Stimulated activated CD4-positive, alpha-beta T cell treated with anti-CD3 and anti-CD28 coated beads, Interleukin-2, amount 100 ng/mL, for 24 hours (primary cell): Measurements from ENCODE around the gene PASK.
"Not testable (repeated sequence)": the region's sequence is repeated elsewhere in the genome, so short reads cannot be mapped to it uniquely, and the experiment has no call there.

Experiments
- DNase-seq, 2 donors: peaks; one replicate each; pipeline ENCODE4 v3.0.0-alpha.2; 2020

The PASK gene

DNA sequence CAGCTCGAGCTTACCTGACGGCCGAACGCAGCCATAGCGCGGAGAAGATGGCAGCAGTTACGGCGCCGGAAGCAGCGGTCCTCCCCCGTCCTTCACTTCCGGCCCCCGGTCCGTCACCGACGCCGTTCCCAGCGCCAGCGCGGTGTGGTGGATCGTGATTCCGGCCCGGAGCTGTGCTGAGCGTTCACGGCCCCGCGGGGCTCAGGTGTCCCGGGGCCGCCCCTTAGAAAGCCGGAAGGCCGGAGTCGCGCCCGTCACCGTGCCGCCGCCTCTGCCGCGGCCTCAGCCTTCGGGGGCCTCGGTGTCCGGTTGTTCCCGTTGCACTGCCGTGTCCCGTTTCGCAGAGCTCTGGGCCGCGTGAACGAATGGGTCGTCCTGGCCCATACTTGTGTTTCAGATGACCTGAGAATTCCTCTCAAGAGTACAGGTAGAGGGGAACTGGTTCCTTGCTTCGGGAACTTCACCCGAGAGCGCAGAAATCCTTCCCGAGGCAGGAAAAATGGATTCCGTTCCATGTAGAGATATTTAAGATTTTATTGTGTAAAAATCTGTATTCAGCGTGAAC, 47.0 kb downstream of the PASK start, which contains the start of gene MTERF4:
Gene MTERF4 (minus strand): TSS at position 49 of the 565 bp plus-strand sequence. CDS start 14 bp downstream, at position 35.
- peak; percentile 90 to 91 for DNase-seq

DNA sequence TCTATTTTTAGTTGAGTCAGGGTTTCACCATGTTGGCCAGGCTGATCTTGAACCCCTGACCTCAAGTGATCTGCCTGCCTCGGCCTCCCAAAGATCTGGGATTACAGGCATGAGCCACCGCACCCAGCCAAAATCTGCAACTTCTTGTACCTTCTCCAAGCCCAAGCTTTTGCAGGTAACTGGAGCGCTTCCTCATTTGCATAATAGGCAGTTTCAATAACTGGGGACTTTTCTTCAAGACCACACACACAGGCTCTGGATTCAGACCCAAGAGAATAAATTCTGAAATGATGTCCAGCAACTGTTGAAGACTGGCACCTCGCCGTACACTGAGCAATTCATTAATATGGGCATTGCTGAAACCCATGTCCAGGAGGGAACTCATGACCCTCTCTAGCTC, 50.0 kb downstream of the PASK start:
- DNase-seq: no peak

GRCh38 chr2:241096979-241097378, 52.3 kb downstream of the PASK start:
- no peak for DNase-seq

GRCh38 chr2:241095594-241096290, 53.5 kb downstream of the PASK start:
- no peak for DNase-seq

DNA sequence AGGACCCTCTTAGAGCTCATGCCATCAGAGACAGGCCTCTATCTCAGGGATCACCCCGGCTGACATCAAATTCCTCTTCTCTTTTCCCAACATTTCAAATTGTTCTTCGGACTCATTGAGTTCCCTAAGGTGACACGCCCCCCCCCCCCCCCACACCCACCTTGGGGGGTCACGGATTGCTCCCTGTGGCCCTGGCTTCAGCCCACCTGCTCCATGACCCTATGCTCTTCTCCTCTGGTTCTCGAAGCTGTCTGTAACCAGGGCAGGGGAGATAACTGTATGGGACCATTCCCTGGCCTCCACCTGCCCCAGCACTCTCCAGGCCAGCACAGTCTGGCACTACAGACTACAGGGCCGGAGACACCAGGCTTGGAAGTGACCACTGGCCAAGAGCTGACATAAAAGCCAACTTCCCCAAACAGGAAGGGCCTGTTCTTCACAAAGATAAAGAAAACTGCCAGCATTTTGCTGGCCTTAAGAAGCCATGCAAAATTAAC, 54.3 kb downstream of the PASK start:
- no peak for DNase-seq

DNA sequence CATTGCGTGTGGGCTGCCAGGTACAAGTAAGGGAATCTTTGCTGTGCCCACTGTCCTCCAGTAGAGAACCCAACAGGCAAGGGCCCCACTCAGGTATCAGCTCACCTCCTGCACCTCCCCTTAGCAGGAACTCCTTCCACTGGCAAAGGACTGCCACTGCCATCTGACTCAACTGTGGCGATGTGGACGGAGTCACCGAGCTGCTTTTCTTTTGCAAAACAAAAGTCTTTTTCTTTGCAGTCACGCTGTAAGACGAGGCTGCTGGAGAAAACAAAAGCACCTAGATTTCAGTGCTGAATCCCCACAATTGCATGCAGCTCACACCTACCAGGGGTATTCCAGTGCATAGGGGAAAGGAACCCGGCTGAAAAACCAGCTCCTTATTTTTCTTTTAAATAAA, 55.1 kb downstream of the PASK start:
- no peak for DNase-seq

GRCh38 chr2:241093133-241093781, 56.0 kb downstream of the PASK start:
- not testable (repeated sequence) for DNase-seq

- DNase-seq: no peak
Observed at GRCh38 chr2:241092677-241093076, 56.6 kb downstream of the PASK start.

- DNase-seq: no peak
Observed at GRCh38 chr2:241091734-241092445, 57.4 kb downstream of the PASK start.

DNA sequence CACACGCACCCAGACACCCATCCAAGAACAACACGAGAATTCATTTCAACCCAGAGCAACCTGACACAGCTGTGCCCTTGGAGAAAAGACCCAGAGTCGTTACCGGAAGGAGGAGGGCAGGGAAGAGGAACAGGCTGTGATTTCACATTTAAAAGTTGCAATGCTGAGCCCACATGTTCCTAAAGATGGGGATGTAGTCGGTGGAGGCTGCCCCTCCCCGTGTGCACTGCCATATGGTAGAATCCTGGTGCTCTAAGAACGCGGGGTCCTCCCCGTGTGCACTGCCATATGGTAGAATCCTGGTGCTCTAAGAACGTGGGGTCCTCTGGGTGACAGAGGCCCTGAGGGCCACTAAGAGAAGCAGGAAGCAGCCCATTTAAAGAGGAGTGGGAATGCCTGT, 58.1 kb downstream of the PASK start:
- no peak for DNase-seq

GRCh38 chr2:241088791-241089732, 60.2 kb downstream of the PASK start:
- no peak for DNase-seq

- DNase-seq: no peak
Observed at GRCh38 chr2:241088376-241088775, 60.9 kb downstream of the PASK start.

DNA sequence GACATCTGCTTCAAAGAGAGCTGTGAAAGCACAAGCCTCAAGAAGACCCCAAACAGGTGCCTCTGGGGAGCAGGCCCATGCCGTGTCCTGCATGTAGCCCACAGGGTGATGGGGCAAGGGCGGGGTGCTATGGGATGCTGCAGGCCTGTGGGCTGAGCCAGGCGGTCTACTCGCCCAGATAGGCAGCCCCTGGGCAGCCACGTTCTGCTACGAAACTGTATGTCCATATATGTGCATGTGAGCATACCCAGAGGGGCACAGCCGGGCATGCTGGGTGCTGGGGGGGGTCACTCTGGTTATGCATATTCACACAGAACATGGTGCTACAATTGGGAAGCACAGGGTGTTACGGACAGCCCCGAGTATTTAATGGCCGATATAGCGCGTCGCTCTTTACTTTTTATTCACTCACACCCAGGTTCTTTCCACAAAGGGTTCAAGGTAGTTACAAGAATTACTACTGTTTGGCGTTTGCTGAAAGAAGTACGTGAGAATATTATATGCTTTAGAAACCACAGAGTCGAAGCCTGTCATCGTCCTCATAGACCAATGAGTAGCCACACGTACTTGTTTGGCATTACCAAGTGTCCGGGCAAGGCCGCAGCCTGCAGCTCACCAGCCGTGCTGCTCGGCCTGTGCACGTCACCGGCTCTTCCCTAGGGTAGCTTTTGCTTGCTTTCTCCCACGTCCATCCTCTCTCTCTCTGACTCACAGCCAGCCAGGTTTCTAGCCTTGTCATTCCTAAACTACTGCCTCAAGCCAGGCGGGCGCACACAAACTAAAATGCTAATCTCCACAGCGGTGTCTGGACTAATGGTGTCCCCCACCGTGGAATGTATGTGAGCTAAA, 61.6 kb downstream of the PASK start:
- DNase-seq: no peak

DNA sequence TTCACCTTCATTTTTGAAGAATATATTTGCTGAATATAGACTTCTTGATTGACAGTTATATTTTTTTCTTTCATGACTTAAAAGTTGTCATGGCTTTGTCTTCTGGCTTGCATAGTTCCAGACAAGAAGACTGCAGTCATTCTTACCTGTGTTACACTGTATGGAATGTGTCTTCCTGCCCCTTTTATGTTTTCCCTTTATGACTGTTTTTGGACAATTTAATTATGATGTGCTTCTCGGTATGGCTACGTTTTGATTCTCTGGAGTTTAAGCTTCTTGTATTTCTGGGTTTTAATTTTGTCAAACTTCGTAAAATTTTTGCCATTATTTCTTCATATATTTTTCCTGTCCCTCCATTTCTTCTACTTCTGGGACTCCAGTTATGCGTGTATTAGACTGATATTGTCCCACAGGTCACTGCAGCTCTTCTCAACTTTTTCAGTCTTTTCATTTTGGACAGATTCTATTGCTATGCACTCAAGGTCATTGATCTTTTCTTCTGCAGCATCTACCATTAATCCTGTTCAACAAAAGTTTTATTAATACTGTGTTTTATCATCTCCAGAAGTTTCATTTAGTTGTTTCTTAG, 64.3 kb downstream of the PASK start:
- DNase-seq: no peak

DNA sequence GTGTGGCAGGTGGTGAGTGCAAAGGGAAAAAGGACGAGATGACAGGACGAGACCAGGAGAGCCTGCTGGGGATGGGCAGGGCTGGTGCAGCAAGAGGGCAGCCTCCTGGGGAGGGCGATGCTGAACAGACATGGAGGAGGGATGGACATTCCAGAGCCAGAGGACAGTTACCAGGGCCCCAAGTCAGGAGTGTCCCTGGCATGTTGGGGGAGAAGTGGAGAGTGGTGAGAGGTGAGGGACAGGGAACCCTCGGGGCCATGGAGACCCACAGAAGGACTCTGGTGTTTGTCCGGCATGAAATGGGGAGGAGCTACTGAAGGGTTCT, 66.2 kb downstream of the PASK start:
- no peak for DNase-seq

DNA sequence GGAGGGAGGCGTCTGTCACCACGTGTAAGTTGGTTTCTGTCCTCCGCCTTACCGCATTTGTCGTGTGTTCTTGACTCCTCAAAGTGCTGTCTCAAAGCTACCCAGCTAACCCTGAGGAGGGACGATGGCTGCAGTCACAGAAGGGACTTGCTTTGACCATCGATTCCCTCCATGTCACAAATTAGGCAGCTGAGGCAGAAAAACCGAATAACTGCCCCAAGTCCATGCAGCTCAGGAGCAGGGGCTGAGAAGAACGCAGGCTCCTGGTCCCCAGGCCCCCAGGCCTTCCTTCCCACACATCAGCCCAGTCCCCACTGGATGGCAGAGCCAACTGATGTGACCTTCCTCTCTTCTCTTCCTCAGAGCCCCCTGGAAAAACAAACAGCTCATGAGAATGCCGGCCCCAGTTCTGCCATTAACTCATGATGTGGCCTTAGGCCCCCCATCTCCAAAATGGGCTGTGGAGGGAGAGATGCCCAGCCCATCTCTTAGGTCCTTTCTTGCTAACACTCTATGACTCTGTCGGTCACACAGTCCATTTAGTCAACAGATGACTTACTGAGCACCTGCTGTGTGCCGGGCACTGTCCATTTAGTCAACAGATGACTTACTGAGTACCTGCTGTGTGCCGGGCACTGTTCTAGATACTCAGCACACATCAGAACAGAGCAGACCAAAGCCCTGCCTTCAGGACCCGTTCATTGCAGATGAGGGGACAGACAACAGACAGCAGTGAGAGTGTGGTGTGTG, 66.8 kb downstream of the PASK start:
- DNase-seq: no peak

GRCh38 chr2:241081643-241082340, 67.5 kb downstream of the PASK start:
- peak in 1 of 2 donors; percentile 15 for DNase-seq

- DNase-seq: no peak
Observed at GRCh38 chr2:241081190-241081642, 68.1 kb downstream of the PASK start.

- no peak for DNase-seq
Observed at GRCh38 chr2:241080405-241081189, 68.7 kb downstream of the PASK start.
